B cell (primary cell): ENCODE results near the gene CAMTA2.

ENCODE experiments used
- CTCF ChIP-seq: fragments of 200-600 bp; IDR thresholded peaks from one replicate; pipeline ENCODE4 v1.8.0; 2022; ENCODE audit warnings: antibody characterized with exemption, mild to moderate bottlenecking
- EZH2 ChIP-seq: IDR thresholded peaks from 2 replicates; pipeline ENCODE4 v1.6.1; 2012; ENCODE audit warnings: borderline replicate concordance, low read depth, mild to moderate bottlenecking, moderate library complexity, low read length; ENCODE audit not compliant: insufficient read depth, poor library complexity, severe bottlenecking

GRCh38 chr17:4921320-4921719, 66.2 kb downstream of the CAMTA2 start:
- TF ChIP-seq CTCF (no peak), EZH2 (no peak)
